Activated T-cell treated with anti-CD3 and anti-CD28 coated beads, Interleukin-2, amount 50 U/mL, for 1 hour (primary cell): ENCODE measurements around the gene GNG7.
"Not testable (repeated sequence)": the region's sequence is repeated elsewhere in the genome, so short reads cannot be mapped to it uniquely, and the experiment has no call there.

ENCODE experiments used
- DNase-seq: peaks from one replicate; pipeline ENCODE4 v3.0.0-alpha.2; 2020

The GNG7 gene

GRCh38 chr19:2726160-2726855 is 23.8 kb upstream of the GNG7 start:
- no peak for DNase-seq

- no peak for DNase-seq
Observed at GRCh38 chr19:2724148-2724557, 21.7 kb upstream of the GNG7 start.

- no peak for DNase-seq
Observed at GRCh38 chr19:2723747-2724146, 21.3 kb upstream of the GNG7 start.

- no peak for DNase-seq
Observed at GRCh38 chr19:2723345-2723715, 20.8 kb upstream of the GNG7 start.

DNA sequence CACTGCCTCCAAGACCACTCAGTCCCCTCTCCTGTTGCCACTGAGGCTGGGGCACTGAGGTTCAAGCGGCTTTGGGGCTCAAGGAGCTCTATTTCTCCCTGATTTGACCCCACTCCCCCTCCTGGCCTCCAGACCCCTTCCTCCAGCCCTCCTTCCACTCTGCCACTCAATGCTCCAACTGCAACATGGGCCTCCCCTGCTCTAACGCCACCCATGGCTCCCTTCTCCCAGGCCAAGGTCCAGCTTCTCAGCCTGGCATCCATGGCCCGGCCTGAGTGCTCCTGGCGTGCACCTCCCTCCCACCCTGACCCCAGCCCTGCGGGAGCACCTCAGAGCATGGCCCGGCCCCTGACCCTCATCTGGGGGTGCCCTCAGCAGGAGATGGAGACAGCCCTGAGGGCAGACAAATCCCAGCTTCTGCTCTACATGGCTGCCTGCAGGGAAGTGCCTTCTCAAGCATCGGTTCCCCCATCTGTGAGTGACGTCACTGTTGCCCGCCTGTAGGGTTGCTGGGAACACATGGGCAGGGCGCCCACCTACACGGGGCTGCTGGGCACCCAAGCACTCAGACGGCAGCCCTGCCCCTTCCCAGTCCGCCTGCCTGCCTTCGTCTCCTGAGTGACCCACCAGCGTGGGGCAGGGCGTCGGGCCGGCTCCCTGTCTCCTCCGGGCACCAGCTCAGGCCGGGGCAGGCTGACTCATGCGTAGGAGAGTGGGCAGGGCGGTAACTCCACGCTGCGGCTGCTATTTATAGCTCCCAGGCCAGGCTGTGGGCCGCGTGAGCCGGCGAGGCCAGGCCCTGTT is 20.2 kb upstream of the GNG7 start:
- DNase-seq: no peak

DNA sequence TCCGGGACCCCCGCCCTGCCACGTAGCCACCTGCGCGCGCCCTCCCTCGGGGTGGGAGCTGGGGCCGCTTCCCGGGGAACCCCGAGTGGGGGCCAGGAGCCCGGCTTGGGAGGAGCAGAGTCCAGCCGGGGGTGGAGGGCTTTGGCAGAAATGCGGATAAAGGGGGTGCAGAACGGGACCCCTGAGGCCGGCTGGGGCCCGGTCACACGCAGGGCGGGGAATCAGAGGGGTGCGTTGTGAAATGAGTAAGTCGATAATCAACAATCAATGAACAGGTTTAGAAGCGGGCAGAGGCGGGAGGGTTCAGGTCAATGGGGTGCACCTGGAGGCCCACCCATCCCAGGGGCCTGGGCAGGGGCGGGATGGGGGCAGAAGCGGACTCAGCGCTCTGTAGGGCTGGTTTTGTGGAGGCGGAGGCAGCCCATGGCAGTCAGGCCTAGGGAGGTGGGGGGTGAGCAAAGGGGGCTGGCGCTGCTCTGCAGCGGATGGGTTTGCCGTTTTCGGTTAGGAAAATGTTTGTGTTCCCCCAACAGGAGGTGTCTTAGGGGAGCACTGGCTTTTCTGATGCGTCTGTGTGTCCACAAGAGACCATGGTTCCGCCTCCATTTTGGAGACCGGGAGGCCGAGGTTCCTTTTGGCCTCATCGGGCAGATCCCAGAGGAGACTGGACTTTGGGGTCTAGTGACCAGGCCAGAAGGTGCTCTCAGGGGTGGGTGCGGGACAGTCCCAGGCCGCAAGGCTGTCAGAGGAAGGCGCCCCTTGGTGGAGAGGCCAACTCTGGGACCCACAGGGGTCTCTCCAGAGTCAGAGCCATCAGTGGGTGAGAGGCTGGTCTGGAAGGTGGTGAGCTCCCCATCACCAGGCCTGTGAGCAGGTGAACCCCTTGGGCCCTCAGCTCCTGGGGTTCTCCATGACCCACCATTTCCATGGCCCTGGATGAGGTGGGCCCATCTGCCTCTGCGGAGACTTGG is 19.4 kb upstream of the GNG7 start:
- DNase-seq: no peak

DNA sequence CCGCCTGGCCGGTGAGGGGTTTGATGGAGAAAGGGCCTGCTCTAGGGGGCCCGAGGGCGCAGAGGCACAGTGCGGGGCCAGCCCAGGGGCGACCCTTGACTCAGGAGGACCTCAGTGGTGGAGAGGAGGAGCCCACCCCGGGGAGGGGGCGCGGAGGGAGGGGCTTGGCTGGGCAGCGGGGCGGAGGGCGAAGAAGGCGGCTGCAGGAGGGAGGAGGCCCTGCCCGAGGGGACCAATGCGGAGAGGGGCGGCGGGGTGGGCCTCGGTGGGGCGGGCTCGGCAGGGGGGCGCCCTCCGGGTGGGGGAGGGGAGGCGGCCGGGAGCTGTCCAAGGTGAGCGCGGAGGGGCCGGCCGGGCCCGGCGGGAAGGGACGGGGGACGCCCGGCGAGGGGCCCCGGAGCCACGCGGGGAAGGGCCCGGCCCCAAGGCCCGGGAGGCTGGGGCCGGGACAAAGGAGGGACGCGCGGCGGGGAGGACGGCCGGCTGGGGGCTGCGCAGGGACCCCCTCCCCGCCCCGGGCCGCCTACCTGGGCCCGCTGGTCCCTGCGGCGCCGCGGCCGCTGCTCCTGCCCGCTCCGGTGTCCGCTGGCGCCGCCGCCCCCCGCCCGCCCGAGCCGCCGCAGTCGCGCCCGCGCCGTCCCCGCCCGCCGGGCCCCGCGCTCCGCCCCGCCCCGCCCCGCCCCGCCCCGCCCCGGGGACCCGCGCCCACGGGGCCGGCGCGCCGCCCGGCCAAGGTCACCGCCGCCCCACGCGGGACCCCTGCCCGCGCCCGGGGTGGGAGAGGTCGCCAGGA is 18.5 kb upstream of the GNG7 start, which contains the start of gene DIRAS1:
Gene DIRAS1, minus strand, starts transcription at position 596 of the 793 bp plus-strand sequence. CDS start 3,566 bp downstream, outside the sequence.
- DNase-seq: no peak

DNA sequence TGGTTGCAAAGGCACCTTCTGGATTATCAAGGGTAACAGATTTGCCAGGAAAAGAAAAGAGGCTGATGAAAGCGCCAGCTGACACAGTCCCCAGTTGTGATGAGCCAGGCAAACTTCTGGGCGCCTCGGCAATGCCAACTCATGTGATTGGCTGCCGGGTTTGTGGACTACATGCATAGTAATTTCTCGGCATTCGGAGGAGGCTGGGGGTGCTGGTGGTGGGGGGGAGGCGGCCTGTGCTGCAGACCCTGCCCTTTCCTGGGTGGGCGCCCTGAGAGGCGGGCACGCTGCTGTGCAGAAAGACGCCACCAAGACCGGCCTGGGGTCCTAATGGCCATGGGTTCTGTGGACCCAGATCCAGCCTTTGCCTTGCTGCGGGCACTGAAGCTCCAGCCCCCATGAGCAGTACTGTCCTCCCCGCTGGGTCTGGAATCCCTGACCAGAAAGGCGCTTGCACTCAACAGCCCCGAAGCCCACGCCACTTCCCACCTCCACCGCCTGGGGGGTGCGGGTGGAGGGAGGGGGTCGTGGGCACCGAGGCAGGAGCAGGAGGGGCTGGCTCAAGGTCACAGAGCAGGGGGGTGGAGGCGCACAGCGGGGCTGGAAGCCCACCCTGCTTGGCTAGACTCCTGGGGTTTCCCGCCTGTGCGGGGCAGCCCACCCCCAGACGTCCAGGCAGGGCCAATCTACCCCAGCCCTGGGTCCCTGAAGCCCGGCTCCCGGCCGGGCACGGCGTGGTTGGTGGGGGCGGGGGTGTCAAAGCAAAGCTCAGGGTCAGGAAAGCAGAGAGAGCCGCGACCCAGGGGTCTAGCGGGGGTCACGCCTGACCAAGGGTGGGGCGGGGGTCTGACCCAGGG is 17.7 kb upstream of the GNG7 start:
- DNase-seq: no peak

- no peak for DNase-seq
Observed at GRCh38 chr19:2719232-2719735, 16.8 kb upstream of the GNG7 start.

DNA sequence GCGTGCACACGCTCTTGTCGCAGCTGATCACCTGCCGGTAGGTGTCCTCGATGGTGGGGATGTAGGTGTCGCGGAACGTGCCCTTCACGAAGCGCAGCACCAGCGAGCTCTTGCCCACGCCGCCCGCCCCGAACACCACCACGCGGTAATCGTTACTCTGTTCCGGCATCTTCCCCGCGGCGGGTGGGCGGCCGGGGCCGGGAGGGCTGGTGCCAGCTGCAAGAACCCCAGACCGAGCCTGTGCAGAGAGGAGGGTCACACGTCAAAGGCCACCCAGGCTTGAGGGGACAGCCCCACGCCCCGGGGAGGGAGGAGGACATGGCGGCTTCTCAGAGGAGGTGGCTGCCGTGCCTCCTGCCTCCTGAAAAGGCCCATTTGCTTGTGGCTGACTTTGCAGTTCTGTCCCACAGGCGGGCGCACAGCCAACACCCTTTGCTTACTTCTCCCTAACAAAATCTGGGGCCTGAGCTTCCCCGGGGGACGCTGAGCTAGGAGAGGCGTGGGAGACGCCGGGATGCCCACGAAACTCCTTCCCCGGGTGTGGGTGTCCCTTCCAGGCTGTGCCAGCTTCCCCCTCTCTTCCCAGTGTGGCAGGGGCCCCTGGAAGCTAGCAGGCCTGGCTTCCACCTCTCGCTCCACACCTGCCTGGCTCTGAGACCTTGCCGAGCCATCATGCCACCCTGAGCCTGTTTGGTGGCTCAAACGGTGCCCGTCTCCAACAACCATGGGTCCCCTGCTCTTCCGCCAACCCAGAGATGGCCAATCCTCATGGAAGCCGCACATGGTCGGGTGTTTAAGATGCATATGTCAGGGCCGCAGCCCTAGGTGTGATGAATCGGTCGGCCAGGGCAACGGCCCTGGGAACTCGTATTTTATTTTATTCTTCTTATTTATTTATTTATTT is 15.4 kb upstream of the GNG7 start:
- no peak for DNase-seq

- no peak for DNase-seq
Observed at GRCh38 chr19:2716722-2717637, 14.5 kb upstream of the GNG7 start.

GRCh38 chr19:2716275-2716650 is 13.8 kb upstream of the GNG7 start:
- no peak for DNase-seq

DNA sequence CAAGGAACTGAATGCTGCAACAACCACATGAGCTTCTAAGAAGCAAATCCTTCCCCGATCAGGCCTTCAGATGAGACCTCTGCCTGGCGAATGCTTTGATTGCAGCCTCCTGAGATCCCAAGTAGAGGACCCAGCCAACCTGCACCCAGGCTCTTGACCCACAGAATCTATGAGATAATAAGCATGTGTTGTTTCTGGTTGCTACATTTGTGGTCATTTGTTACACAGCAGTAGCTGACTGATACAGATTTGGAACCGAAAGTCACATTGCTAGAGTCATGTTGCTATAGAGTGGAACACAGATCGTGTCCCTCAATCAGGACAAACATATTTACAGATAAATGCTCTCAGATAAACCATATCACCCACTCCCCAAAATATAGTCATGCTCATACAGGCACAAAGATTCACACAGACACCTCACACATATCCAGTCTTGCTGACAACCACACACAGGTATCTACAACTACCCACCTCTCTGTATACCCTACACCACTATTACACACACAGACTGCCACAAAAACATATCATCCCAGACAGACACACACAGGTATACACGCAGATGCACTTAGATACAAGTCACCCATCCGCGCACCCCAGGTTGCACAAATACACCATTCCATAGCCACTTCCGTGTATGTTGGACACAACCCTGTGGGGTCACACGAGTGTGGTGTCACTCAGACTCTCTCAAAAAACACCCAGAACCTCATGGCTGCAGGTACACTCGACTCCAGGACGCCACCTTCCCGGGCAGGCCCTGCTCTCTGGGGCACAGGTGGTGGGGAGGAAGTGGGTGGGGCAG is 13.2 kb upstream of the GNG7 start:
- DNase-seq: no peak

DNA sequence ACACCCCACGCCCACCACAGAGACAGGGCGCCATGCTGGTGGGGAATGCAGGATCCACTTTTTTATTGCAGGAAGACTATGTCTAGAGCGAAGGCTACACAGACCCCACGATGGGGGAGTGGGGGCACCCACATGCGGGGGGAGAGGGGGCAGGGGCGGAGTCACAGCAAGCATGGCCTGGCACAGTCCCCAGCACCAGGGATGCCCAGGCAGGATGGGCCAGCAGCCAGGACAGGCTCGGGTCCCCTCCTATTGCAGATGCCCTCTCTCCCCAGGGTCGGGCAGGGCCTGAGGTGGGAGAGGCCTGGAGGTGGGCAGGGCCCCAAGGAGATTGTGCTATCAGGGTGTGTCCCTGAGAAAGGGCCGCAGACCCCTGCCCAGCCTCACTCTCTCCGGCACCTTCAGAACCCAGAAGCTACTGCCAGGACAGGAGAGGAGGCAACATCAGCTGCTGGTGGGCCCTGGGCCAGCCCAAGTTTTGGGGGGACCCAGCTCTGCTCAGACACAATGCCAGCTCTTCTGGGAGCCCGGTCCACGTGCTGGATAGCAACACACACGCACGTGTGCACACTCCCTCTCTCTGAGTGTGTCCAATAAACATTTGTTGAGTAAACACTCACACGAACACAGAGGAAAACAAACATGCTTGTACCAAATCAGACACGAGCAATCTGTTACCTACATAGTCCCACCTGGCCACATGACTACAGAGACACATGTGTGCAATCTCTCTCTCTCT is 12.2 kb upstream of the GNG7 start:
- DNase-seq: no peak

DNA sequence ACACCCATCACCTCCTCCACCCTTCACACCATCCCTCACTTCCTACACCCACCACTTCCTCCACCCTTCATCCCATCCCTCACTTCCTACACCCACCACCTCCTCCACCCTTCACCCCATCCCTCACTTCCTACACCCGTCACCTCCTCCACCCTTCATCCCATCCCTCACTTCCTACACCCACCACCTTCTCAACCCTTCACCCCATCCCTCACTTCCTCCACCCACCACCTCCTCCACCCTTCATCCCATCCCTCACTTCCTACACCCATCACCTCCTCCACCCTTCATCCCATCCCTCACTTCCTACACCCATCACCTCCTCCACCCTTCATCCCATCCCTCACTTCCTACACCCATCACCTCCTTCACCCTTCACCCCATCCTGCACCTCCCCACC is 11.6 kb upstream of the GNG7 start:
- not testable (repeated sequence) for DNase-seq

GRCh38 chr19:2713170-2713569 is 10.7 kb upstream of the GNG7 start:
- not testable (repeated sequence) for DNase-seq

DNA sequence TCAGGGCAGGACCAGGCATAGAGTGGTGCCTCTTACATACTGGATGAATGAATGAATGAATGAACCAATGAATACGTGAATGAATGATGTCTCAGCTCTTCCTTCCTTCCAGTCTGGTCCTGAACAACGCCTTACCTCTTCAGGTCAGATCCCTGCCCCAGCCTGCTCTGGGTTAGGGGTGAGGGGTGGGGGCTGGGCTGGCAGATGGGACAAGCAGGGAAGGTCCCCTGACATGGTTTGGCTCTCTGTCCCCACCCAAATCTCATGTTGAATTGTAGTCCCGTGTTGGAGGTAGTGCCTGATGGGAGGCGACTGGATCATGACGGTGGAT is 9.3 kb upstream of the GNG7 start:
- no peak for DNase-seq
